Calu3 (cell line): Measurements from ENCODE around the gene C8G. TPM values are rescaled to one million over a fixed set of nuclear protein-coding genes. Genes with fewer than 3 reads are reported as not detected.

Source experiments
- BruUV-seq: library from RNA; stranded (reverse); fragments of 400-500 nt; replicated peaks from 2 replicates; lab custom pipeline; 2021; lab: Mats Ljungman, UMichigan
- CTCF ChIA-PET: fragments of 300-600 bp; sonication (Branson Sonifier 250); formaldehyde crosslinking; loops from one replicate; lab custom pipeline; 2022; ENCODE audit warnings: antibody characterized with exemption; lab: Charles Lee
- DNase-seq: peaks from one replicate; pipeline ENCODE4 v3.0.0; 2022
- H3K27ac Mint-ChIP-seq: one replicate; pipeline ENCODE4 v1.8.0; 2022; ENCODE audit warnings: mixed read lengths; ENCODE audit not compliant: unreplicated experiment
- H3K27me3 Mint-ChIP-seq: one replicate; pipeline ENCODE4 v1.8.0; 2022; ENCODE audit warnings: mixed read lengths; ENCODE audit not compliant: unreplicated experiment
- H3K36me3 Mint-ChIP-seq: one replicate; pipeline ENCODE4 v1.8.0; 2022; ENCODE audit warnings: mild to moderate bottlenecking, moderate library complexity, mixed read lengths; ENCODE audit not compliant: insufficient read depth, unreplicated experiment
- H3K4me1 Mint-ChIP-seq: one replicate; pipeline ENCODE4 v1.8.0; 2022; ENCODE audit warnings: mild to moderate bottlenecking, low read depth, mixed read lengths; ENCODE audit not compliant: unreplicated experiment
- H3K4me3 Mint-ChIP-seq: one replicate; pipeline ENCODE4 v1.8.0; 2022; ENCODE audit warnings: mild to moderate bottlenecking, low read depth, moderate library complexity, mixed read lengths; ENCODE audit not compliant: unreplicated experiment
- H3K9me3 Mint-ChIP-seq: one replicate; pipeline ENCODE4 v1.8.0; 2022; ENCODE audit warnings: low read depth, mixed read lengths; ENCODE audit not compliant: unreplicated experiment
- intact Hi-C: fragments of 100-400 bp; cut with micrococcal nuclease; formaldehyde crosslinking; loops from one replicate; pipeline ENCODE4 v1.10.0; 2022; ENCODE audit not compliant: unreplicated experiment
- total RNA-seq: library from RNA; stranded (reverse); gene quantifications from 2 replicates; pipeline ENCODE4 v1.2.3, GENCODE V29; 2022
- TF ChIP-seq, protein P1 (sequence below): fragments of 200-600 bp; IDR thresholded peaks from one replicate; pipeline ENCODE4 v1.8.0; 2022; ENCODE audit warnings: antibody characterized with exemption; ENCODE audit not compliant: unreplicated experiment

C8G gene
- total RNA-seq, 1 experiment from 2014 or later, result 3.9 TPM

- Mint-ChIP-seq H3K4me3 (peak overlapping the region; percentile 82), H3K4me1 (peaks cover 4% of the 10 kb centered on the region), H3K27me3 (peaks cover 14% of the 10 kb centered on the region), H3K9me3 (no peaks in the 10 kb centered on the region), H3K36me3 (peaks cover 28% of the 10 kb centered on the region), H3K27ac (no peak overlapping the region)
- CTCF ChIA-PET, result interaction anchor here (0.8 to 2.3 kb wide), 3 partner anchors 45 to 194 kb away, joined by 3 to 15 read pairs (median 3); no protein-coding TSS in a partner anchor
- TF ChIP-seq, protein P1, sequence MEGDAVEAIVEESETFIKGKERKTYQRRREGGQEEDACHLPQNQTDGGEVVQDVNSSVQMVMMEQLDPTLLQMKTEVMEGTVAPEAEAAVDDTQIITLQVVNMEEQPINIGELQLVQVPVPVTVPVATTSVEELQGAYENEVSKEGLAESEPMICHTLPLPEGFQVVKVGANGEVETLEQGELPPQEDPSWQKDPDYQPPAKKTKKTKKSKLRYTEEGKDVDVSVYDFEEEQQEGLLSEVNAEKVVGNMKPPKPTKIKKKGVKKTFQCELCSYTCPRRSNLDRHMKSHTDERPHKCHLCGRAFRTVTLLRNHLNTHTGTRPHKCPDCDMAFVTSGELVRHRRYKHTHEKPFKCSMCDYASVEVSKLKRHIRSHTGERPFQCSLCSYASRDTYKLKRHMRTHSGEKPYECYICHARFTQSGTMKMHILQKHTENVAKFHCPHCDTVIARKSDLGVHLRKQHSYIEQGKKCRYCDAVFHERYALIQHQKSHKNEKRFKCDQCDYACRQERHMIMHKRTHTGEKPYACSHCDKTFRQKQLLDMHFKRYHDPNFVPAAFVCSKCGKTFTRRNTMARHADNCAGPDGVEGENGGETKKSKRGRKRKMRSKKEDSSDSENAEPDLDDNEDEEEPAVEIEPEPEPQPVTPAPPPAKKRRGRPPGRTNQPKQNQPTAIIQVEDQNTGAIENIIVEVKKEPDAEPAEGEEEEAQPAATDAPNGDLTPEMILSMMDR, result no peak
- intact Hi-C loops, result no loop called here
- DNase-seq, result no peak
- no TSS peak for BruUV-seq
Measured at GRCh38 chr9:136992819-136993369, 47.9 kb downstream of the C8G start.

DNA sequence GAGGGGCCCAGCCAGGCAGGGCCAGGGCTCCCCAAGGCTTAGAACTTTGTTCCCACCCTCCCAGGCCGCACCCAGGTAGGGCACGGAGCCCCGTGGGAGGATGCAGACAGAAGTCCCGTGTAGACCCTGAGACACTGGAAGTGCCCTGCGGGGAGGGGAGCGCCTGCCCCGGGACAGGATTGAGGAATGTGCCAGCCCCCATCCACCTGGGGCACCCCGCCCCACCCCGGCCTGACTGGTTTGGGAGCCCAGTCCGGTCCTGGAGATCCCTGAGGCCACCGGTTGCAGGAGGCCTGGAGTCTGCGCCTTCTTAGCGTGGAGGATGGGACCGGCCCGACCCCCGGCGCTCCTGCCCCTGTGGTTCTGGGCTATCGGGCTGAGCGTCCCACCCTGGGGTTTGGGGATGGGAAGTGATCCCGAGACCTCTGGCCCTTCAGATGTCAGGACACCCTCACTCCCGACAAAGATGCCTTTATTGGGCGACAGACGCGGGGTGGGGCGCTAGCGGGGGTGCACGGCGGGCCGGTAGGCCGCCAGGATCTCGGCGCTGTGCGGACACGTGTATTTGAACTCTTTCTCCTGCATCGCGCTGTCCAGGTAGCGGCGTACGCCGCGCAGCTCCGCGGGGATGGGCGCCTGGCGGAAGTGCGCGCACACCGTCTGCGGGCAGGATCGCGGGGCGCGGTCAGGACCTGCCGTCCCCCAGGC lies 49.3 kb downstream of the C8G start:
- H3K36me3 Mint-ChIP-seq, result peaks cover 28% of the 10 kb centered on the region
- H3K27me3 Mint-ChIP-seq, result peaks cover 4% of the 10 kb centered on the region
- H3K4me1 Mint-ChIP-seq, result peaks cover 11% of the 10 kb centered on the region
- H3K4me3 Mint-ChIP-seq, result no peak overlapping the region
- intact Hi-C loops, result no loop called here
- TF ChIP-seq, protein P1, result no peak
- DNase-seq, result no peak
- H3K27ac Mint-ChIP-seq, result no peak overlapping the region
- no peaks in the 10 kb centered on the region for H3K9me3 Mint-ChIP-seq
- CTCF ChIA-PET, result no interaction called here
- no TSS peak for BruUV-seq

DNA sequence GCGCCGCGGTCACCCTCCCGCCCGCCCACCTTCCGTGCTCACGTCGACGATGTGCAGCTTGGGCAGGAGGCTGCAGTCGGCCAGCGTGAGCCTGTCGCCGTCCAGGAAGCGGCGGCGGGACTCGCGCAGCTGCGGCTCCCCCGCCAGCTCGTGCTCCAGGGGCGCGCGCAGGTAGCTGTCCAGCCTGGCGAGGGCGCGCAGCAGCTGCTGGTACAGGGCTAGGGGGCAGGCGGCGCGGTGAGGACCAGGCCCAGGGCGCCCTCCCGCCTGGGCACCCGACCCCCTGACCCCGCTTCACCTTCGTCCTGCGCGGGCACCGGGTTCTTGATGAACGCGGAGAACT lies 49.8 kb downstream of the C8G start:
- no peak for DNase-seq
- Mint-ChIP-seq H3K36me3 (peaks cover 28% of the 10 kb centered on the region), H3K4me3 (no peak overlapping the region), H3K4me1 (peaks cover 11% of the 10 kb centered on the region), H3K27me3 (no peaks in the 10 kb centered on the region), H3K27ac (no peak overlapping the region), H3K9me3 (no peaks in the 10 kb centered on the region)
- BruUV-seq, result no TSS peak
- TF ChIP-seq, protein P1, result no peak
- CTCF ChIA-PET, result no interaction called here
- intact Hi-C loops, result no loop called here

- CTCF ChIA-PET, result interaction anchor here (1.0 kb wide), 1 partner anchor 17 kb away, joined by 8 read pairs; no protein-coding TSS in a partner anchor
- Mint-ChIP-seq H3K36me3 (peaks cover 28% of the 10 kb centered on the region), H3K4me3 (no peak overlapping the region), H3K27me3 (no peaks in the 10 kb centered on the region), H3K9me3 (no peaks in the 10 kb centered on the region), H3K27ac (no peak overlapping the region), H3K4me1 (peaks cover 11% of the 10 kb centered on the region)
- DNase-seq, result no peak
- TF ChIP-seq, protein P1, result no peak
- no TSS peak for BruUV-seq
- intact Hi-C loops, result no loop called here
Measured at GRCh38 chr9:136995362-136995761, 50.3 kb downstream of the C8G start.
